NCI-H82 treated with DMSO at 0.1 percent for 48 hours (cell line): ENCODE results near the gene WNT4.

Experiments
- DNase-seq: peaks from one replicate; lab custom pipeline; 2025; ENCODE audit not compliant: unreplicated experiment; lab: John Stamatoyannopoulos, UW

The WNT4 gene

DNA sequence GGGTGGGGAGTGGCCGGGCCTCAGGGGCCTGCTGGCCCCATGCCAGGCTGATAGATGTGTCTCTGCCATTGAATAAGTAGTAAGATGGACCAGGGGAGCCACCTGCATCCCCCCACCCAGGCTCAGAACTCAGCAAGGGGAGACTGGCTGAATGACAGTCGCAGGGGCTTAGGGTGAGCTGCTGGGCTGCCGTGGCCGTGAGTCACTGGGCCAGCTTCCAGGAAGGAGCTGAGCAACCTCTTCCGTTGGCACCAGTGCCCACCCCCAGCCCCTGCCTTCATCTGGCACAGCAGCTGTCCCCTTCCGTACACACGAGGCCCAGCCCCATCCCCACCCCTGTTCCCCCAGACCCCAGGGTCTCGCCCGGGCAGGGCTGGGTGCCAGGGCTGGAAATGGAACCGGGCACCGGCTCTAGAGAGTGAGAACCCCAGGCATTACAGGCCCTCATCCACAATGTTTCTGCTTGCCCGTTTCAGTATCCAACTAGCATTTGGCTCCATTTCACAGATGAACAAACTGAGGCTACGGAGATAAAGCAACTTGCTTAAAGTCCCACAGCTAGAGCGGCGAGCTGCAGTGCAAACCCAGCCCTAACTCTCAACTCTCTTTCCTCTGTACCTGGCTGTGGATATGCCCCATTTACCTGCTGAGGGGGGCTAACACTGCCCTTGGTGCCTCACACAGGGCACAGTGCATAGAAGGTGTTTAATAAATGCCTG lies 10.2 kb downstream of the WNT4 start:
- no peak for DNase-seq

DNA sequence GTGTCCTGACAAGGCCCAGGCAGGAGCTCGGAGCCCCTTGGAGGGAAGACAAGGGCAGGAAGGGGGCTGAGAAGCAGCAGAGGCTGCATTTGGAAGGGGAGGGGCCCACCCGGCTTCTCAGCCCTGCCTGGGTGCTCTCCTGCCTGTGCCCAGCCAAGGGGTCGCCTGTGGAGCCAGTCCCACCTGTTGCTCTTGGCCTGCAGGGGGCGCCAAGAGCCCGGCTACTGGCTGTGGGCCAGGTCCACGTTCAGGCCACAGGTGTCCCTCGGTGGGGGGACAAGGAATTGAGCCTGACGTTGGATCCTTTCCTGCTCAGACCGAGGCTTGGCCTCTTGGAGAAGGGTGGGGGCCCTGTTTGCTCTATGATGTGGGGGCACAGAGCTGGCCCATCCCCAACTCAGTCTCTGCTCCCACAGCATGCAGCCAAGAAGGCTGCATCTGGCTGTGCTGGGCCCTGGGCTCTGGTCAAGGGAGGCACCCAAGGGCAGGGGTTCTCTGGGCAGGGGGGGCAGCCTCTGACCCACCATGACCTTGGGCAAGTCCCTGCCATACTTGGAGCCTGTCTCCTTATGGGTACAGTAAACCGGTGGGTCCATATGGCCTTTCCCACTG lies 10.9 kb downstream of the WNT4 start:
- DNase-seq: no peak

DNA sequence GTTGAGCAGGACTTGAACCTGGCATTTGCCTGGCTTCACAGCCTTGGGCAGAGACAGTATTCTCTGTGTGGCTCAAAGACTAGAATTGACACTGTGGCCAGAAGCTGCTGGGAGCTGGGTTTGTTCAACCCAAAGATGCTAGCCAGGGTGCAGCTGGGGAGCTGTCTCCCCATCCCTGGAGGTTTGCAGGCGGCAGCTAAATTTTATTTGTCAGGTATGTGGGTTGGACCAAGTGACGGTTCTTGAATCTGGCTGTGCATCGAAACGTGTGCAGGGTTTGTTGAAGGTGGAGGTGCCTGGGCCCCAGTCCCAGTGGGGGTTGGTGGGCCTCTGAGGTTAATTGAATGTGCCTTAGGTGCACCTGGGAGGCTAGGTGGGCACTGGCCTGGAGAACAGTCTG lies 11.8 kb downstream of the WNT4 start:
- no peak for DNase-seq

DNA sequence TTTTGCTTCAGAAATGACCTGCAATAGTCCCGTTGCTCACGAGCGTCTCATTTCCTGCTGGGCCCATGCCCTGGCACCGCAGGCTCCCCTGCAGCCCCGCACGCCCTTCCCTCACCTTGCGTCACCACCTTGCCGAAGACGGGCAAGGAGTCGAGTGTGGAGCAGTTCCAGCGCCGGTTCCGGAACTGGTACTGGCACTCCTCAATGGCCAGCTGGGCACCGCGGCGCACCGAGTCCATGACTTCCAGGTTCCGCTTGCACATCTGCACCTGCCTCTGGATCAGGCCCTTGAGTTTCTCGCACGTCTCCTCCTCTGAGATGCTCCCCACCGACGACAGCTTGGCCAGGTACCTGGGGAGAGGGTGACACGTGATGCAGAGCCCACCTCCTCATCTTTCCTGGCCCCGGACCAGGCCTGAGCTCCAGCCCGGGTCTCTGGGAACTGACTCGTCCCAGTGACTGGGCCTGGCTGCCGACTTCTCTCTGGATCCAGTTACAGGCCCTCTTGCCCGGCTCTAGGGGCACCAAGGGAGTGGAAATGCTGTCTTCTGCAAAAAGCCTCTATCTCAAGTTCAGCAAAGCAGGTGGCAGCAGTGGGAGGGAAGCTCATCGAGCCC lies 13.3 kb downstream of the WNT4 start:
- DNase-seq: no peak

DNA sequence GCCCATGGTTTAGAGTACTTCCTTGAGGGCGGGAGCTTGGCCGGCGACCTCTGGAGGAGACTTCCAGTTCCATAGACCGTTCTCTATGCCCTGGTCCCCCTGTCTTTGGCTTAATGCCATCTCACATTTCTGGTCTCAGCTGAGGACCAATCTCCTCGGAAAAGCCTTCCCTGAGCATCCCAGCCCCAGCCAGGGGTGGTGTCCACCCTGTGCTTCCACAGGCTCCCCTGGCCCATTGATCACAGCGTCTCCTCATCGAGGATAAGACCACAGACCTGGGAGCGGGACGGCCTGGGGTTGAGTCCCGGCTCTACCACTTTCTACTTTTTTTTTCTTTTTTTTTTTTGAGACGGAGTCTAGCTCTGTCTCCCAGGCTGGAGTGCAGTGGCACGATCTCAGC lies 14.5 kb downstream of the WNT4 start:
- no peak for DNase-seq

DNA sequence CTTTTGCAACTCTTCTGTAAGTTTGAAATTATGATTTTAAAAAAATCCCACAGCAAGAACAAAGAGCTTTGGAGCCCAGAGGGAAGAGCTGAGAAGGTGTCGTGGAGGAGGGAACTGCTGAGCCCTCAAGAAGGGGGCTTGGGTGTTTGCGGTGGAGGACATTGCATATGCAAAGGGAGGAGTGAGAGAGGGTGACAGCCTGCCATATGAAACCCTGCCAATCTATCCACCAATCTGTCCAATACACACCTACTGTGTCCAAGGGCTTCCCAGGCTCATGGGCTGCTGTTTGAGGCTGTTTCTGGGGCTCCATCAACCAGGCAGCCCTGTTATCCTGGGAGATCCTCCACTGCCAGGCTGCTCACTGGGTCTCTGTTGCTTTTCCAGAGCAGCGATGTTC lies 15.2 kb downstream of the WNT4 start:
- no peak for DNase-seq

- no peak for DNase-seq
Observed at GRCh38 chr1:22127248-22127647, 15.6 kb downstream of the WNT4 start.

- no peak for DNase-seq
Observed at GRCh38 chr1:22126531-22126930, 16.4 kb downstream of the WNT4 start.

DNA sequence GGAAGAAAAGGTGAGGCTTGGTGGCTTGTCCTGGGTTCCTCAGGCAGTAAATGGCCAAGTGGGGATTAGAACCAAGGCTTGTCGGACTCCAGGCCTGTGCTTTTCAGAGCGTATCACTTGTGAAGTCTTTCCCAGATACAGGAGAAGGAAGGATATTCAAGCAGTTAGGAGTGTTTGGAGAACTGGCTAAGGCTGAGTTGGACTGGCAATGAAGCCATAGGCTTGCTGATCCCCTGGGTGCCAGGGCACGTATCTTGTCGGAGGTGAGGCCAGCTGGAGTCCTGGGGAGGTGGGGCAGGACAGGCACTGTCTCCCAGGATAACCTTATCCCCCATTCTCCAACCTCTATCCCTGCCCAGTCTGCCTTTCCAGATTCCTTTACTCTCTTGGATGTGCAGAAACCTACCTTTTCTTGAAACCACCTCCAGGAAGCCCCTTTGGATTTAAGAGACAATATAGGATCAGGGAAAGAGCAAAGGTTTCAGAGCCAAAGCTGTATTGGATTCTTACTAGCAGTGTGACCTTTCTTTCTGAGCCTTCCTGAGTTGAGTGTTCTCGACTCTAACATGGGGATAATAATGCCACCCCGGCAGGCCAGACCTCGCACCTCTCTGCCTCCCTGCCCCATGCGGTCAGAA lies 18.2 kb downstream of the WNT4 start:
- no peak for DNase-seq

DNA sequence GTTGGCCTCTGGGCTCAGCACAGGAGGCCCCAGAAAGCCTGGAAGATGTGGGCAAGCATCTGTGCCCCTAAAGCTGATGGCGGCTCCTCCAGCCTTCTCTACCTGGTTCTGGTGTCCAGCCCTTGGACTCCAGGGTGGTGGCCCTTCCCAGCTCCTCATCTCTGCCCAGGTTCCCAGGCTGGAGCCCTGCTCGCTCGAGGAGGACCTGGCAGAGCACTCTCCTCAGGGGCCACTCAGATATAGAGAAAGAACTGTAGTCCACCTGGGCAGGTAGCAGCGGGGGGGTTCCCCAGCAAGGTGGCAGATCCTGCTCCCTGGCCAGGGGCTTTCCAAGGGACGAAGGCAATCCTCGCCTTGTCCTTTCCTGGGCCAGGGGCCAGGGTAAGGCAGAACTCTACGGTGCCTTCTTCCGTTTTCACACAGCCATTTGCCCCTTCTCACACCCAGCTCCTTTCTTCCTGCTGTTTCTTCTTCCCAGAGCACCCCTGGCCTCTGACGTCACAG lies 18.9 kb downstream of the WNT4 start:
- DNase-seq: no peak

DNA sequence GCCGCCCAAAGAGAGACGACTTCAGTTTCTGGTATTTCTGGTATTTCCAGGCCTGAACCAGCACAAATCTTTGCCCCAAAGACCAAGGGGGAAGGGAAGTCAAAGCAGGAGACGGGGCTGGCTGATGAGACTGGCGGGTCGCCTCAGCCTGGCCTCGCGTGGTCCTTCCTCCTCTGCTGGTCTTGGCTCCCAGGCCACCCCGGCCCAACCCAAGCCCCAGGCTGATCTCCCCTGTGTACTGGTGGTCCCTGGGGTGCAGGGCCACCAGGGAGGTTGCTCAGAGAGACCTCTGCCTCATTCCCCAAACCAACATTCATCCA lies 19.9 kb downstream of the WNT4 start:
- no peak for DNase-seq

- DNase-seq: no peak
Observed at GRCh38 chr1:22122273-22123070, 20.4 kb downstream of the WNT4 start.

DNA sequence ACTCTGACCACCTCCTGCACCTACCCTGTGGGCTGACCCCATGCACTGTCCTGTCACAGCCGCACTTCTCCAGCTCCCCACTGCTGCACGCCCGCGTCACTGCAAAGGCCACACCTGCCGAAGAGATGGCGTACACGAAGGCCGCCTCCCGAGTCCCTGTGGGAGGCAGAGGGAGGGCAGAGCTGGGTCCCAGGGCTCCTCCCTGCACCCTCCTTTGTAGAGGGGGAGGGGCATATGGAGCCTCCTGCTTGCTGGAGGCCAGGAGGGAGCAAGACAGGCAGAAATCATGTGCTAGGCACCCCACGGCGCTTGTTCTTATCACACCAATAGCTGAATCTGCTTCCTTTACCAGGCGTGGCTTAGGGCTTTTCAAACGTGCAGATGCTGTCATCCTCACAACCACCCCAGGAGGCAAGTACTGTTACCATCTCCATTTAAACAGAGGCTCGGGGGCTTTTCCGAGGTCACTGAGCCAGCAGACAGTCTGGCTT lies 21.4 kb downstream of the WNT4 start:
- no peak for DNase-seq

GRCh38 chr1:22120469-22120790 lies 22.5 kb downstream of the WNT4 start:
- no peak for DNase-seq

DNA sequence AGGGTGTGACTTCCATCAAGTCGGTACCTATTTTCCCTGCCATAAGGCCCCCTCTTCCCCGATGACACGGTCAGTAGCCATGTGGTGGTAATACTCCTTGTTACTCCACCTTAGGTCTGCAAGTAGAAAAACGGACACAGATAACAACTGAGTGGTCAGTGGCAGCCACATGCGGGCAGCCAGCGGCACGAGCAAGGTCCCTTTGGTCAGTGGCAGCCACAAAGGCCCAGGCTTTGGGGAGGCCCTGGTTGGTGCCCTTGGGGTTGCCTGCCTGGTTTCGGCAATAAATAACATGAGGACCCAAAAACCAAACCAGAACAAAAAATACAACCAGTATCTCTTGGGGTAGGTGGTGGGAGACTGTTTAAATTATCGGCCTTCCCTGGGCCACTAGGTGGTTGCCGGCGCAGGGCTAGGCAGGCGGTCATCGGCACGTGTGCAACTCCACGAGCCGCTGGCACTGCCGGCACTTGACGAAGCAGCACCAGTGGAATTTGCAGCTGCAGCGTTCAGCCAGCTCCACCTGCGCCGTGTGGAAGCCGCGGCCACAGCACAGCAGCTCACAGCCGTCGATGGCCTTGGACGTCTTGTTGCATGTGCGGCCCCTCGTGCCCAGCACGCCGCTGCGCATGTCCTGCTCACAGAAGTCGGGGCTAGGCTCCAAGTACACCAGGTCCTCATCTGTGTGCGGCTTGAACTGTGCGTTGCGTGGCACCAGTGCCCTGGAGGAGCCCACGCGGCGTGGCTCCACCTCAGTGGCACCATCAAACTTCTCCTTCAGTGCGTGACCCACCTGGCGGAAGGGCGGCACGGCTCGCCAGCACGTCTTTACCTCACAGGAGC lies 23.1 kb downstream of the WNT4 start:
- DNase-seq: no peak

DNA sequence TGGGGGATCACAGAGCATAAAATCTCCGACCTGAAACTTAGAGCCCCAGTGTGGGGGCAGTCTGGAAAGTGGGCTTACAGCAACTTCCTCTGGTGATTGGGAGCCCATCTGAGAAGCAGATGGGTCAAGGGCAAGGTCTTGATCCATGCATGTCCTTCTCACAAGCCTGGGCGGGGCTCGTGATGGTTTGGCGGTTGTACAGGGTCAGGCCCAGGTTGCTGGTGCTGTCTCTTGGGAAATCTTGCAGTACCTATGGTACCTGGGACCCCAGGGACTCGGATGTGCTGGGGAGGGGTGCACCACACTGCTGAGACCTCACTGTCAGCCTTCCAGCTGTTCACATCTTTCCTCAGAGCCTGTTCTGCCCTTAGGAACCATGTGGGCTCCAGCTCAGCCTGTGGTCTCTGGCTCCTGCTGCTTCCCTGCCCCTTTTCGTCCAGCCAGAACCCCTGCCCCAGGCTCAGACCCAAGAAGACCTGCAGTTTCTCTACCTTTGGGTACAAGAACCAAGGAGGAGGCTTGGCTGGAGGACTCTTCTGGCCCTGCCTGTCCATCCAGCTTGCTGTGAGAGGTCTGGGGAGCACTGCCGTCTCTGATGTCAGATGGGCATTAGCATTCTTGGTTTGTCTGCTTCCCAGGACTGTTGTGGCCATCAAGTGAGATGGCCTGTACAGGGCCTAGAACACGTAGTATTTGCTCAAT lies 24.5 kb downstream of the WNT4 start:
- DNase-seq: no peak

- DNase-seq: no peak
Observed at GRCh38 chr1:22117851-22118250, 25.0 kb downstream of the WNT4 start.

- DNase-seq: no peak
Observed at GRCh38 chr1:22117238-22117637, 25.7 kb downstream of the WNT4 start.

DNA sequence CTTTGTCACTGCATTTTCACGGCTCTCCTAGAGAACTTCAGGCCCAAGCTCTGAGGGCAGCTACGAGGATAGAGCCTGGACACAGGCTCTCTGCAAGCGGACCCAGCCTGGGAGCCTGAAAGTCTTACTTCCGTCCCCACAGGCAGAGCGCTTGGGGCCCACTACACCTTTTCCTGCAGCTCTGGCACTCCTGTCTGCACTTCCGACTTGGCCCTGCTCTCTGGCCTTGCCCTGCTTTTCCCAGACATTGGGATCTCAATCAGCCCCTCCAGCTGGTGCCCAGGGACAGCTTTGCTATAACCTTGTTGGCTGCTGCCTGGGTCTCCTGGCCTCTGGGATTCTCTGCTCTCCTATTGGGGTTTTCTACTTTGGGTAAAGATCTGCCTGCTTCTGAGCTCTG lies 27.6 kb downstream of the WNT4 start:
- no peak for DNase-seq
